DOHH2 (cell line): ENCODE measurements around the gene TADA2B.

ENCODE experiments used
- EZH2phosphoT487 ChIP-seq: fragments of 200-600 bp; sonication (generic); IDR thresholded peaks from 2 replicates; pipeline ENCODE4 v1.6.1; 2017; ENCODE audit warnings: borderline replicate concordance, mild to moderate bottlenecking, antibody characterized with exemption, low read length, moderate library complexity, mixed read lengths
- TF ChIP-seq, protein P1 (sequence below): fragments of 200-600 bp; sonication (generic); IDR thresholded peaks from one replicate; pipeline ENCODE4 v1.5.1; 2014; ENCODE audit warnings: antibody characterized with exemption, mild to moderate bottlenecking, low read depth, low read length; ENCODE audit not compliant: poor library complexity, severe bottlenecking

DNA sequence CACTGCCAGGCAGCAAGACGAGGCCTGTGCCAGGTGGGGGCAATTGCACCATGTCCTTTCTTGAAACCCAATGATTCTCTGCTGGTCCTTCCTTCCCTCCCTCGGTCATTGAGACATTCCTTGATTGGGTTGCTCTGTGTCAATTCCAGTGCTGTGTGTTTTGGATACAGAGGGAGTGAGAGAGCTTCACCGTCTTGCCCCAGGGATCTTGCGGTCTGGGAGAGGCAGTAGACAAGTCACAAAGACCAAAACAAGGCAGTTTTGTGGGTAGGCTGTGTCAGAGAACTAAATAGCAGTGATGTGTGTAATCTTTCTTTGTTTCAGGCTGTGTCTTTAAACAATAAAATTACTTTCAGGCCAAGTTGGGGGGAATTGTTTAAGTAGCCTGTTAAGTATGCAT lies 38.8 kb upstream of the TADA2B start:
- TF ChIP-seq, protein P1, sequence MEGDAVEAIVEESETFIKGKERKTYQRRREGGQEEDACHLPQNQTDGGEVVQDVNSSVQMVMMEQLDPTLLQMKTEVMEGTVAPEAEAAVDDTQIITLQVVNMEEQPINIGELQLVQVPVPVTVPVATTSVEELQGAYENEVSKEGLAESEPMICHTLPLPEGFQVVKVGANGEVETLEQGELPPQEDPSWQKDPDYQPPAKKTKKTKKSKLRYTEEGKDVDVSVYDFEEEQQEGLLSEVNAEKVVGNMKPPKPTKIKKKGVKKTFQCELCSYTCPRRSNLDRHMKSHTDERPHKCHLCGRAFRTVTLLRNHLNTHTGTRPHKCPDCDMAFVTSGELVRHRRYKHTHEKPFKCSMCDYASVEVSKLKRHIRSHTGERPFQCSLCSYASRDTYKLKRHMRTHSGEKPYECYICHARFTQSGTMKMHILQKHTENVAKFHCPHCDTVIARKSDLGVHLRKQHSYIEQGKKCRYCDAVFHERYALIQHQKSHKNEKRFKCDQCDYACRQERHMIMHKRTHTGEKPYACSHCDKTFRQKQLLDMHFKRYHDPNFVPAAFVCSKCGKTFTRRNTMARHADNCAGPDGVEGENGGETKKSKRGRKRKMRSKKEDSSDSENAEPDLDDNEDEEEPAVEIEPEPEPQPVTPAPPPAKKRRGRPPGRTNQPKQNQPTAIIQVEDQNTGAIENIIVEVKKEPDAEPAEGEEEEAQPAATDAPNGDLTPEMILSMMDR, result no peak
- no peak for TF ChIP-seq EZH2phosphoT487
